Measurements from ENCODE around the gene RFT1. TPM values are rescaled to one million over a fixed set of nuclear protein-coding genes. Genes with fewer than 3 reads are reported as not detected.
"Not testable (repeated sequence)": the region's sequence is repeated elsewhere in the genome, so short reads cannot be mapped to it uniquely, and the experiment has no call there.

The RFT1 gene
- total RNA-seq, 2 donors from 2014 or later: 29.3 to 35.2 TPM

DNA sequence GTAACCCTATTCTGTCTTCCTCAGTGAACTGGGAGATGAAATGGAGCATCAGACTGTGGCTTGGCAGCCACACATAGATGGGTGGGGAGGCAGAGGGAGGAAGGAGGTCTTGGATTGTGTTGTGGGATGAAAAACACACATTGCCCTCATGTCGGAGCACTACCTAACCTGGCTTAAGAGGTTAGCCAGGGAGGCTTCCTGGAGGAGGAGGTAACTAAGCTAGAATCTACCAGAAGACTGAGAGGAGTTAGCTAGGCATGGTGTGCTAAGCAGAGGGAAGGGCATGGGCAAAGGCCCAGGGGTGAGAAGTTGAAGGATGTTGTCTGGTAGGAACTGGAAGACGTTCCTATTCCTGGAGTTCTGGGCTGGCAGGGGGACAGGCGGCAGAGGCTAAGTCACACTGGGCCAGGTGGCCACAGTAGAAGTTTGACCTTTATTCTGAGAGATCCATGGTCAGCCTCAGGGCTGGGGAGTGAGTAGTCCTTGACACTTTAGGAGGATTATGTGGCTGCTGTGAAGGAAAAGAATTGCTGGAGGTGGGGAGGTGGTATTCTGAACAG lies 23.1 kb upstream of the RFT1 start:
- Histone ChIP-seq H3K4me3 (ENCODE audit: low read length) (no peak overlapping the region), H3K9ac (ENCODE audit: extremely low read depth, low read length, poor library complexity, severe bottlenecking) (no peak overlapping the region), H3K36me3 (ENCODE audit: control insufficient read depth, insufficient read depth, low read length) (no peaks in the 10 kb centered on the region), H3K27me3 (ENCODE audit: control insufficient read depth, insufficient read depth, low read length, poor library complexity, severe bottlenecking) (no peaks in the 10 kb centered on the region), H3K4me1 (ENCODE audit: control insufficient read depth, insufficient read depth, low read length) (no peaks in the 10 kb centered on the region), H3K9me3 (ENCODE audit: control insufficient read depth, low read length) (no peaks in the 10 kb centered on the region), H3K27ac (ENCODE audit: low read depth, low read length) (no peak overlapping the region)
- TF ChIP-seq, protein P1, sequence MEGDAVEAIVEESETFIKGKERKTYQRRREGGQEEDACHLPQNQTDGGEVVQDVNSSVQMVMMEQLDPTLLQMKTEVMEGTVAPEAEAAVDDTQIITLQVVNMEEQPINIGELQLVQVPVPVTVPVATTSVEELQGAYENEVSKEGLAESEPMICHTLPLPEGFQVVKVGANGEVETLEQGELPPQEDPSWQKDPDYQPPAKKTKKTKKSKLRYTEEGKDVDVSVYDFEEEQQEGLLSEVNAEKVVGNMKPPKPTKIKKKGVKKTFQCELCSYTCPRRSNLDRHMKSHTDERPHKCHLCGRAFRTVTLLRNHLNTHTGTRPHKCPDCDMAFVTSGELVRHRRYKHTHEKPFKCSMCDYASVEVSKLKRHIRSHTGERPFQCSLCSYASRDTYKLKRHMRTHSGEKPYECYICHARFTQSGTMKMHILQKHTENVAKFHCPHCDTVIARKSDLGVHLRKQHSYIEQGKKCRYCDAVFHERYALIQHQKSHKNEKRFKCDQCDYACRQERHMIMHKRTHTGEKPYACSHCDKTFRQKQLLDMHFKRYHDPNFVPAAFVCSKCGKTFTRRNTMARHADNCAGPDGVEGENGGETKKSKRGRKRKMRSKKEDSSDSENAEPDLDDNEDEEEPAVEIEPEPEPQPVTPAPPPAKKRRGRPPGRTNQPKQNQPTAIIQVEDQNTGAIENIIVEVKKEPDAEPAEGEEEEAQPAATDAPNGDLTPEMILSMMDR (conservative IDR thresholded peaks at IDR 0.05): no peak
- Mint-ChIP-seq H3K27me3 (ENCODE audit: insufficient read depth) (peaks cover 17% of the 10 kb centered on the region), H3K27ac (no peak overlapping the region), H3K4me1 (peaks cover 8% of the 10 kb centered on the region), H3K36me3 (ENCODE audit: low read depth) (no peaks in the 10 kb centered on the region), H3K9me3 (no peaks in the 10 kb centered on the region), H3K4me3 (no peak overlapping the region)
- 91 to 100% methylated on average over 1 to 3 of the region's 3 CpGs for WGBS, 2 experiments (ENCODE audit: insufficient coverage in 1 of 2, insufficient read length in 1 of 2)
- DNase-seq: no peak

GRCh38 chr3:53151870-53152660 lies 21.8 kb upstream of the RFT1 start:
- Mint-ChIP-seq H3K4me1 (peaks cover 5% of the 10 kb centered on the region), H3K9me3 (no peaks in the 10 kb centered on the region), H3K27me3 (ENCODE audit: insufficient read depth) (peaks cover 11% of the 10 kb centered on the region), H3K36me3 (ENCODE audit: low read depth) (no peaks in the 10 kb centered on the region), H3K27ac (no peak overlapping the region), H3K4me3 (no peak overlapping the region)
- Histone ChIP-seq H3K27me3 (ENCODE audit: control insufficient read depth, insufficient read depth, low read length, poor library complexity, severe bottlenecking) (no peaks in the 10 kb centered on the region), H3K9me3 (ENCODE audit: control insufficient read depth, low read length) (no peaks in the 10 kb centered on the region), H3K9ac (ENCODE audit: extremely low read depth, low read length, poor library complexity, severe bottlenecking) (no peak overlapping the region), H3K4me1 (ENCODE audit: control insufficient read depth, insufficient read depth, low read length) (no peaks in the 10 kb centered on the region), H3K27ac (ENCODE audit: low read depth, low read length) (no peak overlapping the region), H3K4me3 (ENCODE audit: low read length) (no peak overlapping the region), H3K36me3 (ENCODE audit: control insufficient read depth, insufficient read depth, low read length) (no peaks in the 10 kb centered on the region)
- TF ChIP-seq, protein P1 (conservative IDR thresholded peaks at IDR 0.05): no peak
- 91 to 93% methylated on average over 14 to 20 of the region's 20 CpGs for WGBS, 2 experiments (ENCODE audit: insufficient coverage in 1 of 2, insufficient read length in 1 of 2)
- no peak for DNase-seq

- no peaks in the 10 kb centered on the region for H3K4me1 ChIP-seq (ENCODE audit: control insufficient read depth, insufficient read depth, low read length)
- H3K9me3 Mint-ChIP-seq: no peaks in the 10 kb centered on the region
- H3K27ac ChIP-seq (ENCODE audit: low read depth, low read length): no peak overlapping the region
- H3K9me3 ChIP-seq (ENCODE audit: control insufficient read depth, low read length): no peaks in the 10 kb centered on the region
- no peak overlapping the region for H3K9ac ChIP-seq (ENCODE audit: extremely low read depth, low read length, poor library complexity, severe bottlenecking)
- H3K4me1 Mint-ChIP-seq: no peaks in the 10 kb centered on the region
- no peak overlapping the region for H3K4me3 ChIP-seq (ENCODE audit: low read length)
- no peak overlapping the region for H3K4me3 Mint-ChIP-seq
- H3K36me3 ChIP-seq (ENCODE audit: control insufficient read depth, insufficient read depth, low read length): no peaks in the 10 kb centered on the region
- H3K27me3 ChIP-seq (ENCODE audit: control insufficient read depth, insufficient read depth, low read length, poor library complexity, severe bottlenecking): no peaks in the 10 kb centered on the region
- H3K27ac Mint-ChIP-seq: no peak overlapping the region
- TF ChIP-seq, protein P1 (conservative IDR thresholded peaks at IDR 0.05): no peak
- no peaks in the 10 kb centered on the region for H3K36me3 Mint-ChIP-seq (ENCODE audit: low read depth)
- DNase-seq: no peak
- peaks cover 7% of the 10 kb centered on the region for H3K27me3 Mint-ChIP-seq (ENCODE audit: insufficient read depth)
- 94 to 100% methylated on average over 3 to 5 of the region's 5 CpGs for WGBS, 2 experiments (ENCODE audit: insufficient coverage in 1 of 2, insufficient read length in 1 of 2)
These were observed 21.2 kb upstream of the RFT1 start for GRCh38 chr3:53151465-53151864.

DNA sequence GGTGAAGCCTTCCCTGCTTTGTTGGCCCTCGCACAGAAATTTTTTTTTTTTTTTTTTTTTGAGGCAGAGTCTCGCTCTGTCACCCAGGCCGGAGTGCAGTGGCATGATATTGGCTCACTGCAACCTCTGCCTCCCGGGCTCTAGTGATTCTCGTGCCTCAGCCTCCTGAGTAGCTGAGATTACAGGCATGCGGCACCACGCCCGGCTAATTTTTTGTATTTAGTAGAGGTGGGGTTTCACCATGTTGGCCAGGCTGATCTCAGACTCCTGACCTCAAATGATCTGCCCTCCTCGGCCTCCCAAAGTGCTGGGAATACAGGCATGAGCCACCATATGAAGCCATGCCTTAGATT lies 20.8 kb upstream of the RFT1 start:
- H3K27me3 Mint-ChIP-seq (ENCODE audit: insufficient read depth); H3K4me3 ChIP-seq (ENCODE audit: low read length); H3K27me3 ChIP-seq (ENCODE audit: control insufficient read depth, insufficient read depth, low read length, poor library complexity, severe bottlenecking); H3K9ac ChIP-seq (ENCODE audit: extremely low read depth, low read length, poor library complexity, severe bottlenecking); H3K9me3 Mint-ChIP-seq; DNase-seq; H3K27ac ChIP-seq (ENCODE audit: low read depth, low read length); H3K36me3 ChIP-seq (ENCODE audit: control insufficient read depth, insufficient read depth, low read length); H3K4me1 Mint-ChIP-seq; H3K9me3 ChIP-seq (ENCODE audit: control insufficient read depth, low read length); H3K27ac Mint-ChIP-seq; H3K4me1 ChIP-seq (ENCODE audit: control insufficient read depth, insufficient read depth, low read length); H3K4me3 Mint-ChIP-seq; H3K36me3 Mint-ChIP-seq (ENCODE audit: low read depth): not testable (repeated sequence)
- 92 to 98% methylated on average over 6 to 9 of the region's 9 CpGs for WGBS, 2 experiments (ENCODE audit: insufficient coverage in 1 of 2, insufficient read length in 1 of 2)
